Measurements from ENCODE around the gene PODN.

PODN gene

GRCh38 chr1:53051676-53052075 is 10.3 kb upstream of the PODN start:
- no peak for DNase-seq

DNA sequence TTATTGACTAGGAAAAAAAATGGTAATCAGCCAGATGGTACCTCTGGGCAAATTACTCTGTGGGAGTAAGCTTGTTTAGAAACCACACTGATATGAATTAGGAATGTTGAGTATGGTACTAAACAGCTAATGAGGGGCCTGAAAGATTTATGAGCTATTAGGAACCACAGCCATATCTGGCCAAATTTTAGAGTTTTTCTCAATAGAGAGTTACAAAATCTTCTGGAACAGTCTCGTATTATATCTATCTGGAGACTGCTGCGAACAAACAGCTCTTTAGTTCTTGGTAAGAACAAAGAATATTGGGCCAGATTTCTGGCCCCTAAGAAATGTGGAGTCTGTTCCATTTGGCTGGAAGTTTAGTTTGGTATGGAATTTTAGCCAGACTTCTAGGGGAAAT is 4.9 kb upstream of the PODN start:
- no peak for DNase-seq

DNA sequence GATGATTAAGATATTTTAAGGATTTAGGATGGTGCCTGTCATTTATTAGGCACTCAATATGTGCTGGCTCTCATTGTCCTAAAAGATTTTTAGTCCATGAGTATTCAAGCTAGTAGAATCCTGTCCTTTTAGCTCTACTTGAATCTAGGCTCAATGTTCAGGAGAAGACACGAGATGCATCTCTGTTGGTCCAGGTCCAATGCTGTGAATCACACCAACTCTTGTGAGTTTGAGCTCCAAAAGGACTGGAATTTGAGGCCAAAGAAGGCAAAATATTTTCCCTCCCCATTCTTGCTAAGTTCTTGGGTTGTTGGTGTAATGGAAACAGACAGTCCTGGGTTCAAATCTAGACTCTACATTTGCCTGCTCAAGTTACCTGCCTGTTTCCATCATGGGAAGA is 1.4 kb upstream of the PODN start:
- no peak for DNase-seq

GRCh38 chr1:53061123-53061858 is 722 bp upstream of the PODN start:
- DNase-seq, result no peak

- DNase-seq, result peak; percentile 51
Measured at GRCh38 chr1:53062708-53063591, 937 bp downstream of the PODN start.

GRCh38 chr1:53063744-53064515 is 1.9 kb downstream of the PODN start:
- DNase-seq, result no peak

DNA sequence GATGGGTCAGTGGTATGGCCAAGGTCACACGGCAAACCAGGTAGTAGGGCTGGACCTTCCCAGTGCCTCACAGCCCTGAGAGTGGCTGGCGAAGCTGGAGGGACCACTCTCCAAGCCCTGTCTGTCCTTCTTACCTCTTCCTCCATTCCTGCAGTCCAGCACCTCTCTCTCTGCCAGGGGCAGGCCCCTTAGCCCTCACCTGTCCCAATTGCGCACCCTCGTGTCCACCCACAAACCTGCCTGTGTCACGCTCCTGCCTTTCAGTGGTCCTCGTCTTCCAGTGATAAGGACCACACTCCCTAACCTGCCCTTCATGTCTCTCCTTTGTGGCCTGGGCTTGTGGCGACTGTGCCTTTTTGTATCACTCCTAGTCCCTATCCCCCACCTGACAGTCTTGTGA is 3.4 kb downstream of the PODN start:
- no peak for DNase-seq

- DNase-seq, result no peak
Measured at GRCh38 chr1:53066488-53066887, 4.5 kb downstream of the PODN start.

DNA sequence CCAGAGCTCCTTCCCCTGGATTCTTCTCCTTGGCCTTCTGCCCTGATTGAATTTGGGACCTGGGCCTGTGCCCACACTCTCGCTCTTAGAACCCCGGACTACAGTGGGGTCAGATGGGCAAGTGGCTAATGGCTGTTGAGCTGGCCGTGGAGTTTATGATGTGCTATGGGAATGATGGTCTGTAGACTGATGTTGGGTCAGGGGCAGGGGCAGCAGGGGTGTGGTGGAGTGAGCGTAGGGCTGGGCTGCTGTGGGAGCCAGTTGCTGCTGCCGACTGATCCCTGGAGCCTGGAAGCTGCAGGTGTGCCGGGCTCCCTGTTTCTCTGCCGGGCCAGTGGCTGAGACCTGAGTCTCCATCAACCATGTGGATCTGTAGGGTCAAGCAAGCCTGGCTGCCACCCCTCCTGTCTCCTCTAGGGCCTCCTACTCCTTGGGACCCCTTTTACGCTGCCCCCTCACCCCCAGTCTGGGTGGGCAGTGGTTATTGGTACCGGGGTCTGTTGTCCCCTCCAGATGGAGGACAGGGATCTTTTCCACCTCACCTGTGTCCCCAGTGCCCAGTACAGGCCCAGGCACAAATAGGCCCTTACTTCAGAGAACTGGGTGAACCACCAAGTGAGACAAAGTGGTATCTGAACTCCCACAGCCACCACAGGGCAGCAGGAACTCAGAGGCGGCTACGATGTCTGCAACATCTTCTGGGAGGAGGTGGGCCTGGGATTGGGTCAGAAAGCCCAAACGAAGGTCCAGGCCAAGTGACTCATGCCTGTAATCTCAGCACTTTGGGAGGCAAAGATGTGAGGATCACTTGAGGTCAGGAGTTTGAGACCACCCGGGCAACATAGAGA is 5.1 kb downstream of the PODN start:
- DNase-seq, result no peak

- no peak for DNase-seq
Measured at GRCh38 chr1:53067886-53068285, 5.9 kb downstream of the PODN start.

GRCh38 chr1:53068314-53069099 is 6.5 kb downstream of the PODN start:
- DNase-seq, result no peak

GRCh38 chr1:53069265-53069662 is 7.3 kb downstream of the PODN start:
- DNase-seq, result no peak

GRCh38 chr1:53069663-53070327 is 7.8 kb downstream of the PODN start:
- DNase-seq, result no peak

GRCh38 chr1:53070621-53071020 is 8.6 kb downstream of the PODN start:
- no peak for DNase-seq

GRCh38 chr1:53071167-53071865 is 9.3 kb downstream of the PODN start:
- DNase-seq, result no peak

- DNase-seq, result no peak
Measured at GRCh38 chr1:53071915-53072314, 9.9 kb downstream of the PODN start.

GRCh38 chr1:53073287-53073686 is 11.3 kb downstream of the PODN start:
- DNase-seq, result no peak

- DNase-seq, result no peak
Measured at GRCh38 chr1:53073868-53074311, 11.9 kb downstream of the PODN start.

- no peak for DNase-seq
Measured at GRCh38 chr1:53074313-53075154, 12.5 kb downstream of the PODN start.
